Islet precursor cell (in vitro differentiated cells): ENCODE measurements around the gene NMUR2.

Source experiments
- DNase-seq: peaks from one replicate; pipeline ENCODE4 v3.0.0-alpha.2; 2018

NMUR2 gene

GRCh38 chr5:152405145-152405544, at the start of gene NMUR2:
TSS of gene NMUR2 (minus strand) at chr5:152405279. CDS start at chr5:152405113, 166 bp downstream.
- peak; percentile 80 for DNase-seq

- DNase-seq = no peak
Measured at GRCh38 chr5:152443935-152444334, 38.9 kb upstream of the NMUR2 start.

- no peak for DNase-seq
Measured at GRCh38 chr5:152439791-152440190, 34.7 kb upstream of the NMUR2 start.

- DNase-seq = no peak
Measured at GRCh38 chr5:152437866-152438265, 32.8 kb upstream of the NMUR2 start.

GRCh38 chr5:152427721-152428120, 22.6 kb upstream of the NMUR2 start:
- no peak for DNase-seq

GRCh38 chr5:152425083-152425482, 20.0 kb upstream of the NMUR2 start:
- DNase-seq = no peak

GRCh38 chr5:152424501-152424900, 19.4 kb upstream of the NMUR2 start:
- DNase-seq = no peak

GRCh38 chr5:152422081-152422480, 17.0 kb upstream of the NMUR2 start:
- no peak for DNase-seq

GRCh38 chr5:152412129-152412528, 7.0 kb upstream of the NMUR2 start:
- DNase-seq = no peak

- no peak for DNase-seq
Measured at GRCh38 chr5:152406082-152406481, 1.0 kb upstream of the NMUR2 start.

GRCh38 chr5:152404494-152404893, 585 bp downstream of the NMUR2 start:
- DNase-seq = no peak

GRCh38 chr5:152403046-152403445, 2.0 kb downstream of the NMUR2 start:
- DNase-seq = no peak

GRCh38 chr5:152400846-152401245, 4.2 kb downstream of the NMUR2 start:
- no peak for DNase-seq

GRCh38 chr5:152397581-152397980, 7.5 kb downstream of the NMUR2 start:
- DNase-seq = no peak

GRCh38 chr5:152393441-152393840, 11.6 kb downstream of the NMUR2 start:
- DNase-seq = no peak

GRCh38 chr5:152389208-152389849, 15.8 kb downstream of the NMUR2 start:
- DNase-seq = no peak

- DNase-seq = no peak
Measured at GRCh38 chr5:152388610-152389009, 16.5 kb downstream of the NMUR2 start.

- DNase-seq = no peak
Measured at GRCh38 chr5:152380415-152381123, 24.5 kb downstream of the NMUR2 start.

GRCh38 chr5:152379331-152379730, 25.7 kb downstream of the NMUR2 start:
- DNase-seq = no peak

GRCh38 chr5:152378730-152379129, 26.3 kb downstream of the NMUR2 start:
- no peak for DNase-seq

GRCh38 chr5:152376886-152377285, 28.2 kb downstream of the NMUR2 start:
- no peak for DNase-seq

- DNase-seq = no peak
Measured at GRCh38 chr5:152374711-152375275, 30.3 kb downstream of the NMUR2 start.

GRCh38 chr5:152372875-152373274, 32.2 kb downstream of the NMUR2 start:
- no peak for DNase-seq

GRCh38 chr5:152369298-152369697, 35.8 kb downstream of the NMUR2 start:
- no peak for DNase-seq
